K562 (cell line): ENCODE results near the gene LMBR1. TPM values are rescaled to one million over a fixed set of nuclear protein-coding genes. Genes with fewer than 3 reads are reported as not detected.

Source experiments
- CTBP1 ChIP-seq: fragments of 450-650 bp; IDR thresholded peaks from 2 replicates; pipeline ENCODE4 v1.6.1; 2016; ENCODE audit warnings: borderline replicate concordance
- GTF3C2 ChIP-seq: IDR thresholded peaks from 3 replicates; pipeline ENCODE4 v1.6.1; 2011; ENCODE audit warnings: borderline replicate concordance, mild to moderate bottlenecking, moderate library complexity; ENCODE audit not compliant: insufficient read length; ENCODE audit errors: extremely low read depth
- NCOA4 ChIP-seq: fragments of 450-650 bp; IDR thresholded peaks from 2 replicates; pipeline ENCODE4 v1.6.1; 2018; ENCODE audit warnings: mild to moderate bottlenecking; ENCODE audit not compliant: partially characterized antibody
- SMAD1 ChIP-seq: fragments of 150-350 bp; IDR thresholded peaks from 2 replicates; pipeline ENCODE4 v1.6.1; 2014; ENCODE audit warnings: low read length, low read depth; ENCODE audit not compliant: partially characterized antibody
- TBP ChIP-seq: optimal IDR thresholded peaks from 2 replicates; pipeline ENCODE3; 2011; ENCODE audit warnings: low read depth, low read length, improper control_type of control experiment
- ZBTB43 ChIP-seq: sonication (generic); formaldehyde crosslinking; IDR thresholded peaks from 2 replicates; pipeline ENCODE4 v1.8.0; 2023; ENCODE audit warnings: mild to moderate bottlenecking, missing genetic modification reagents
- polyA plus RNA-seq, 8 experiments: library from polyadenylated mRNA; depleted of rRNA in 4 of 8; stranded (reverse) in 5 of 8; unstranded in 3 of 8; fragments of >200 nt; fragmentation: Nextera tagmentation in 2 of 8; fragmentation: Illumina TruSeq in 1 of 8; extraction: Ambion mirVana in 2 of 8; extraction: Trizol in 1 of 8; gene quantifications; 2 replicates each; pipeline versions ENCODE4 v1.2.1 to v1.2.3, GENCODE V29; 2011 to 2014; ENCODE audit warnings: inconsistent platforms in 1 of 8, missing spikeins in 1 of 8
- total RNA-seq, 7 experiments: library from RNA; depleted of rRNA in 6 of 7; stranded (reverse); fragments of >200 nt in 6 of 7; fragmentation: Illumina TruSeq in 2 of 7; extraction: Trizol in 2 of 7; gene quantifications; 2 replicates each; pipeline versions ENCODE4 v1.2.1 to v1.2.3, GENCODE V29; 2011 to 2021; ENCODE audit warnings: low replicate concordance in 1 of 7
- TF ChIP-seq, protein P1 (sequence below): fragments of 450-650 bp; IDR thresholded peaks from 2 replicates; pipeline ENCODE4 v1.6.1; 2016; ENCODE audit warnings: borderline replicate concordance
- TF ChIP-seq, protein P2 (sequence below): fragments of 450-650 bp; formaldehyde crosslinking; IDR thresholded peaks from 2 replicates; pipeline ENCODE4 v1.4.0; 2020; ENCODE audit warnings: mild to moderate bottlenecking, moderate library complexity

Gene LMBR1
- total and polyA plus RNA-seq, 9 of the 15 experiments (the other 6 are each of a cell fraction or from before 2014, with no cell fraction given): 7.7 to 90.0 (median 59.9) TPM

DNA sequence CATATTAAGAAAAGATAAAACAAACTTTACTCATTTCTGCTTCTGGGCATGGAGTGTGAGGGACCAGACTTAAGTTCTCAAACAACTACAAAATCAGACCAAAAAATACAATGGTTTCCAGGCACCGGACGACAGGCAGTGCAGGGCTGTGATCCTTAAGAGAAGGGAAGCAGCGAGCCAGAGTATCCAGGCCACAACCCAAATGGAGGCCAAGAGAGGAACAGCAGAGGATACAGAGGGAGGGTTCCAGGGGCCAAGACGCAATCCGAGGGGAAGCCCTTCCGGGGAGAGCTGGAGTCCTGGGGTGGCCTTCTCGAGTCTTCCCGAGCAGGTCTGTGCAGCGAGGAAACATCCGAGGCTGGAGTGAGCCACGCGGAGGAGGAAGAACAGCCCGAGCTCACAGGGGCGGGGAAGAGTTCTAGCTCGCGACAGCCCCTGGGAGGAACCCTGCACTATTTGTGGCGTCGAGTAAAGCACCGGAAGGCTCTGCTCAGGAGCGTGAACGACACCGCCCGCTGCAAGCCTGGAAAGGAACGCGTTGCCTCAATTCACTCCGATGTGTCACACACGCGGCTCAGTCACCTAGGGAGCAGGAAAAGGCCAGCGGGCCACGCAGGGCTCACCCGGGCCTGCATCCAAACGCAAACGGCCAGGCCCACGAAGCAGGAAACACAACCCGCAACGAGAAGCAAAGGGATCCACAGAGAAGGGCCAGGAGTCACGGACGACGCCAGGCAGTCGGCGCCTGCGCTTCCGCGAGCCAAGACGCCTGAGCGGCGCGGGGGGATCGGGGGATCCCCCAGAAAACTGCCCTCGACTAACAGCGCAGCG is 253.3 kb downstream of the LMBR1 start (continued):
- TF ChIP-seq, protein P1, sequence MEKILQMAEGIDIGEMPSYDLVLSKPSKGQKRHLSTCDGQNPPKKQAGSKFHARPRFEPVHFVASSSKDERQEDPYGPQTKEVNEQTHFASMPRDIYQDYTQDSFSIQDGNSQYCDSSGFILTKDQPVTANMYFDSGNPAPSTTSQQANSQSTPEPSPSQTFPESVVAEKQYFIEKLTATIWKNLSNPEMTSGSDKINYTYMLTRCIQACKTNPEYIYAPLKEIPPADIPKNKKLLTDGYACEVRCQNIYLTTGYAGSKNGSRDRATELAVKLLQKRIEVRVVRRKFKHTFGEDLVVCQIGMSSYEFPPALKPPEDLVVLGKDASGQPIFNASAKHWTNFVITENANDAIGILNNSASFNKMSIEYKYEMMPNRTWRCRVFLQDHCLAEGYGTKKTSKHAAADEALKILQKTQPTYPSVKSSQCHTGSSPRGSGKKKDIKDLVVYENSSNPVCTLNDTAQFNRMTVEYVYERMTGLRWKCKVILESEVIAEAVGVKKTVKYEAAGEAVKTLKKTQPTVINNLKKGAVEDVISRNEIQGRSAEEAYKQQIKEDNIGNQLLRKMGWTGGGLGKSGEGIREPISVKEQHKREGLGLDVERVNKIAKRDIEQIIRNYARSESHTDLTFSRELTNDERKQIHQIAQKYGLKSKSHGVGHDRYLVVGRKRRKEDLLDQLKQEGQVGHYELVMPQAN: peak; percentile 51; the same call in 1 of the 2 replicates
- TF ChIP-seq ZBTB43 (CRISPR knock-in tag): 0 out of 2 replicates have a peak, but pooled peaks have one; percentile 33
- no peak for TF ChIP-seq GTF3C2
- TF ChIP-seq, protein P2, sequence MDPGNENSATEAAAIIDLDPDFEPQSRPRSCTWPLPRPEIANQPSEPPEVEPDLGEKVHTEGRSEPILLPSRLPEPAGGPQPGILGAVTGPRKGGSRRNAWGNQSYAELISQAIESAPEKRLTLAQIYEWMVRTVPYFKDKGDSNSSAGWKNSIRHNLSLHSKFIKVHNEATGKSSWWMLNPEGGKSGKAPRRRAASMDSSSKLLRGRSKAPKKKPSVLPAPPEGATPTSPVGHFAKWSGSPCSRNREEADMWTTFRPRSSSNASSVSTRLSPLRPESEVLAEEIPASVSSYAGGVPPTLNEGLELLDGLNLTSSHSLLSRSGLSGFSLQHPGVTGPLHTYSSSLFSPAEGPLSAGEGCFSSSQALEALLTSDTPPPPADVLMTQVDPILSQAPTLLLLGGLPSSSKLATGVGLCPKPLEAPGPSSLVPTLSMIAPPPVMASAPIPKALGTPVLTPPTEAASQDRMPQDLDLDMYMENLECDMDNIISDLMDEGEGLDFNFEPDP: 0 out of 2 replicates have a peak, but pooled peaks have one; percentile 14
- TF ChIP-seq TBP: peak; percentile 23
- no peak for TF ChIP-seq NCOA4
- peak; percentile 48; the same call in 1 of the 2 replicates for TF ChIP-seq CTBP1
- peak; percentile 68 for TF ChIP-seq SMAD1
